Measurements from ENCODE around the gene PLD4.
A peak's percentile ranks its signal among the peaks of the same experiment; 100 is the strongest.

PLD4 gene

GRCh38 chr14:104973135-104973384 is 48.4 kb downstream of the PLD4 start:
- peak in 17 of 51 donors; percentile 22 to 86 (median 44) for DNase-seq

GRCh38 chr14:104973385-104974145 is 48.9 kb downstream of the PLD4 start:
- peak in 9 of 51 donors; percentile 33 to 75 (median 66) for DNase-seq

GRCh38 chr14:104974146-104974541 is 49.5 kb downstream of the PLD4 start:
- no peak for DNase-seq

- no peak for DNase-seq
Observed at GRCh38 chr14:104974665-104975390, 50.1 kb downstream of the PLD4 start.

DNA sequence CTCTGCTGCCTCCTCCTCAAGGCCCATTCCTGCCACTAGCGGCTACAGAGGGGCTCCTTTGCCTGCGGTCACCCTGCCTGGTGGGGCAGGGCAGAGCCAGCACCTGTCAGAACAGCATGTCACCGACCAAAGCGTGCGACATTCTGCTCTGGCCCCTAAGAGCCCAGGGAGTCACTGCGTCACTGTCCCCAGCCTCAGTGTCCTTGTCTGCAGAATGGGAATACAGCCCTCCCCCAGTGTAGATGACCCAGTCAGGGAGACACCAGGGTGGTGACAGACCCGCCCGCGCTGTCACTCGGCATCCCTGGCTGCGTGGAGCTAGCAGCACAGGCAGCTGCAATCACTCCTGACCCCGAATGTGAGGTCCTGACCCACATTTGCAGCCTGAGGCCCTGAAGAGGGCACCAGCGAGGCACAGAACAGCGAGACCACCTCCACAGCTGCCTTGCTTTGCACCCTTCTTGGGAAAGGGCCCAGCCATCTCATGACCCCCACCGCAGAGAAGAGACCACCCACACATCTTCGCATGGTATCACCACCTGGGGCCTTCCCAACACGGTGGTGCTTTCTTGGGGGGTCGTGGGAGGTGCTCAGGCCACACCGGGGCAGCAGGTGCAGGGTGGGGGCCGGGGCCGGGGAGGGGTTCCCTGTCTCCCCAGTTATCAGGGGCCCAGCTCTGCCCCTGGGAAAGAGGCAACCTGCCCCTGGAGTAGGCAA is 51.0 kb downstream of the PLD4 start:
- no peak for DNase-seq

DNA sequence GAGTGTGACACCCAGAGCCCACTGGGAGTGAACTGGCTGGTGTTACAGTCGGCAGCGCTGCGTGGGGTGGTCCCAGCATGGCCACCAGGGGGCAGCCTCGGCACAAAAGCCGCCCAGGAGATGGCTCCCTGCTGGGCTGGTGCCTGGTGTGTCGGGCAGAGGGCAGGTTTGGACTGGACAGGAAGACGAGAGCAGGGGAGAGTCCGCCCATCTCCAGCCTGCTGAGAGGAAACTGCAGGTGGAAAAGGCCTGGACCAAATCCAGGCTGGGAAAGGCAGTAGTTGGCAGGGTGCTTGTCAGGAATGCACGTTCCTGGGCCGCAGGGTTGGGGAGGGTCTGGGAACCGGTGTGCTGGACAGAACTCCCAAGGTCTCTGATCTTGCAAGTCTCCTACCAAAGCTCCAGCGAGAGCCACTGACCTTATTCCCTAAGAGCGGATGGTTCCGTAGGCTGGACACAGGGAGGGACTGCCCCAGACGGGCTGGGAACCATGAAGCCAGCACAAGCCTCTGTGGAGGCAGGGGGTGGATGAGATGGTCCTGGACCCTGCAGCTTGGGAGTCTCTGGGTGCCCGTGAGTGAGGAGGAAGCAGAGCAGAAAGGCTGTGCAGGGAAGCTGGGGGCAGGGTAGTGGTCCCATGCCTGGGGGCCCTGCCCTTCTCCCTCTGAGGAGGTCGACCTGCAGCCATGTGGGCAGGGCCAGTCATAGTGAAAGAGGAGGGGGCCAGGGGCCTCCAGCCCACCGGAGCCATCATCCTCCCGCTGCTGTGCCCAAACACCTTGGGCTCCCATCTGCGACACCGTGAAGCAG is 51.7 kb downstream of the PLD4 start:
- peak in 43 of 51 donors; percentile 10 to 81 (median 50) for DNase-seq

DNA sequence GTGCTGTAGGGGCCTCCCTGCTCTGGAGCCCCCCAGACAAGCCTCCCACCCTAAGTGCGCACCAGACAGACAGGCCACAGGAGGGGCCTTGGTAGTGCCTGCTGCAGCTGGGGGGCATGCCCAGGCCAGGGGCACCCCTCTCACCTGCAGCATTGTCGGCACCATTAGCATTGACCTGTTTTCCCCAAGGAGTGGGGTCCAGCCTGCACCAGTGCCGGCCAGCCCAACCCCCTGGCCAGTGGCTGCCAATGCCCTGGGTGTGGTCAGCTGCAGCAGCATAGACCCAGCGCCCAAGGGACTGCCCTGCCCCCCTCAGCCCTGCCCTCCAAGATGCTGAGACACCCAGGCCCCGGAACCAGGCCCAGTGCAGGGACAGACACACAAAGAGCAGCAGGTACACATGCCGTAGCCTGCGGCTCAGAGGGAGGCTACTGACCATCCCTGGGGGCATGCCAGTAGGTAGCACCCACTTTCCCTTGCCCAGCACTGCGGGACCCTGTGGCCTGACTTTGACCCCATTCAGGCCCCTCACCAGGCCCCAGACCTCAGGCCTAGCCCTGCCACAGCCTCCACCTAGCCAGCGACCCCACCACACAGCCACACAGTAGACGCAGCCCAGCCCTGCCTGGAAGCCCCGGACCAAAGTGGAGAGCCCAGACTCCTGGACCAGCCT is 52.5 kb downstream of the PLD4 start:
- DNase-seq, result no peak

DNA sequence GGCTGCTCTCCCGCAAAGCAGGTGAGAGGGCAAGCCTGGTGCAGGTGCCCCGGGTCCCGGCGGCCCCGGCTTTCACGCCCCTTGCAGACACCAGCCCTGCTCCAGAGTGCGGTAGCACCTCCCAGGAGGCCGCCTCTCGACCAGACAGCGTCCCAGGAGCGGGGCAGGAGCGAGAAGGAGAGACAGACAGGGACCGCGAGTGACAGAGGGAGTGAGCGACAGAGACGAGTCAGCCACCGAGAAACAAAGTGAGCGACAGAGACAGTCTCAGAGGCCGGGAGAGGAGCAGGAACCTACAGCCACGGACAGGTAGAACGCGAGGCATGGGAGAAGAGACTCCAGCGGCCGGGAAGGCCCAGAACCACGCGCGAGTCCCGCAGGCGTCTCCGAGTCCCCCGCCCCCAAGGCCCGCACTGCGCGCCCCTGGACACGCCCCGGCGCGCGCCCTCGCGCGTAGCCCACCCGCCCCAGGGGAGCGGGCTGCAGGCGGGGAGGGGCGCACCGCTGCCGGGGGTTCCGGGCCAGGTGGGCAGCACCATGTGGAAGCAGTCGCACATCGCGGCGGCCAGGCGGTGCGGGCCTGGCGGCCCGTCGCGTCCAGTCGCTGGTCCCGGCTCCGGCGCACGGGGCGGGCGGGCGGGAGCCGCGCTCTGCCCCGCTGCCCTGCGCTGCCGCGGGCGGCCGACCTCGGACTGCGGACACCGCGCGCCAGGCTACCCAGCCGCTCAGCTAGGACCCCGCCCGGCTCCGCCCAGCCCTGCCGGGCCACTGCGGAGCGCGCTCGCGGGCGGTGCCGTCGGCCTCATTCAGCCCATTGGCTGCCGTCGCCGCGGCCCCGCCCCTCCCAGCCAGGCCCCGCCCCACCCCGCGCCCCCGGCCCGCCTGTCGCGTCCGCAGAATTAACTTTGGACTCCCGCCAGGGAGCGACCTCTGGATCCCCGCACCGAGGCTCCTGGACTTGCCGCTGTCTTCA is 53.3 kb downstream of the PLD4 start, which contains the start of gene AHNAK2:
AHNAK2 (minus strand) TSS at position 694 of the 973 bp plus-strand sequence; CDS start at position 557, 137 bp downstream.
- peak in 19 of 51 donors; percentile 13 to 72 (median 39) for DNase-seq

GRCh38 chr14:104978746-104979691 is 54.3 kb downstream of the PLD4 start:
- no peak for DNase-seq

GRCh38 chr14:104979758-104980610 is 55.3 kb downstream of the PLD4 start:
- DNase-seq, result peak in 8 of 51 donors; percentile 14 to 68 (median 30)

- DNase-seq, result no peak
Observed at GRCh38 chr14:104980611-104981531, 56.2 kb downstream of the PLD4 start.

DNA sequence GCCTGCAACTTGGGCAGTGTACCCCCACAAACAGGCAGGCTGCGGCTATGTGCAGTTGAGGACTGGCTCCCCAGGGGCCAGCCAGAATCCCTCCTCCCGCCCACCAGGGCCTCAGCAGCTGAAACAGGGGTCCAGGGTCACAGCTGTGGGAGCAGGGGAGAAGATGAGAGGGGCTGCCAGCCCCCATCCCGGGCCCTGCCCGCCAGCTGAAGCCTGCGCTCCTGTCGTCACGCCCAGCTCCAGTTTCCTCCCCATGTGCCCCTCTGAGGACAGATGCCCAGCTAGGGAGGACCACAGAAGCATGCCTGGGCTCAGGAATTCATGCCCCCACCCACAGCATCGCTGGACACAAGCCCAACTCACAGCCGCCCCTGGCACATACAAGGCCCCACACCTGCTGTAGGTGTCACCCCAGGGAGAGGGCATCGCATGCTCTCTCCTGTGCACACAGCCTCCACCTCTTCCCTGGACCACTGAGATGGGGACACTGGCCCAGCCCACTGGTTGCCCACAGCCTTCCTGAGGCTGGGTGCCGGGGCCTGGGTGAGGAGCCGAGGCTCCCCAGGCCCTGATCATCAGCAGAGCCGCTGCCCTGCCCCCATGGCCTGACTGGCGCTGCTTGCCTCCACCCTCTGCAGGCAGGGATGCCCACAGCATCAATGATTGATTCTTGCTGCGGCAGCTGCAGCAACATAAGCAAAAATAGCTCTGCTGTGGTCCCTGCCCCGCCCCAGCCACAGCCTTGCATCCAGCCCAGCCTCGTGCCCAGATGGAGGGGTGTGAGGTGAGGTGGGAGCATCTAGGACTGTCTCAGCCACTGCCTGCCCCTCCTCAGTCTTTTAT is 57.2 kb downstream of the PLD4 start:
- DNase-seq, result peak in 4 of 51 donors; percentile 17 to 36 (median 31)

GRCh38 chr14:104982548-104983230 is 58.0 kb downstream of the PLD4 start:
- DNase-seq, result no peak

Data from hypothalamus (tissue), 51 donors.